HepG2 (cell line): ENCODE data around the gene IQCE. TPM values are rescaled to one million over a fixed set of nuclear protein-coding genes. Genes with fewer than 3 reads are reported as not detected.

Experiments
- FOXA1 ChIP-seq, 2 experiments: fragments of 450-650 bp in 1 of 2; sonication (generic) in 1 of 2; formaldehyde crosslinking in 1 of 2; IDR thresholded peaks; 2 replicates each; pipeline versions ENCODE4 v1.4.0 to v1.6.1; 2016 to 2020; ENCODE audit warnings: missing genetic modification reagents in 1 of 2
- GABPB1 ChIP-seq: IDR thresholded peaks from 2 replicates; pipeline ENCODE4 v1.6.1; 2016; ENCODE audit warnings: mild to moderate bottlenecking, missing genetic modification reagents, moderate library complexity, missing compliant biosample characterization
- NFIB ChIP-seq: sonication (generic); formaldehyde crosslinking; IDR thresholded peaks from 2 replicates; pipeline ENCODE4 v1.9.0; 2021; ENCODE audit warnings: missing genetic modification reagents, mild to moderate bottlenecking, borderline replicate concordance
- REL ChIP-seq: sonication (generic); formaldehyde crosslinking; conservative IDR thresholded peaks from 2 replicates; pipeline ENCODE4 v1.8.0; 2022; ENCODE audit warnings: mild to moderate bottlenecking, missing genetic modification reagents, moderate library complexity
- ZBTB21 ChIP-seq: sonication (generic); formaldehyde crosslinking; IDR thresholded peaks from 2 replicates; pipeline ENCODE4 v1.4.0; 2020; ENCODE audit warnings: missing genetic modification reagents
- ZBTB34 ChIP-seq: sonication (generic); formaldehyde crosslinking; IDR thresholded peaks from 2 replicates; pipeline ENCODE4 v1.8.0; 2022; ENCODE audit warnings: mild to moderate bottlenecking, missing genetic modification reagents
- ZBTB46 ChIP-seq: sonication (generic); formaldehyde crosslinking; IDR thresholded peaks from 2 replicates; pipeline ENCODE4 v1.4.0; 2020; ENCODE audit warnings: mild to moderate bottlenecking, missing genetic modification reagents, borderline replicate concordance
- ZFP90 ChIP-seq: sonication (generic); formaldehyde crosslinking; IDR thresholded peaks from 2 replicates; pipeline ENCODE4 v1.8.0; 2022; ENCODE audit warnings: missing genetic modification reagents, mild to moderate bottlenecking, inconsistent platforms, borderline replicate concordance
- ZNF275 ChIP-seq: sonication (generic); formaldehyde crosslinking; IDR thresholded peaks from 2 replicates; pipeline ENCODE4 v1.8.0; 2022; ENCODE audit warnings: missing genetic modification reagents, mild to moderate bottlenecking, inconsistent platforms, borderline replicate concordance
- ZNF563 ChIP-seq: sonication (generic); formaldehyde crosslinking; IDR thresholded peaks from 2 replicates; pipeline ENCODE4 v1.8.0; 2022; ENCODE audit warnings: mild to moderate bottlenecking, moderate library complexity, missing genetic modification reagents
- ZNF564 ChIP-seq: sonication (generic); formaldehyde crosslinking; IDR thresholded peaks from 2 replicates; pipeline ENCODE4 v1.8.1; 2023; ENCODE audit warnings: mild to moderate bottlenecking, missing genetic modification reagents
- ZNF646 ChIP-seq: sonication (generic); formaldehyde crosslinking; IDR thresholded peaks from 2 replicates; pipeline ENCODE4 v1.9.0; 2021; ENCODE audit warnings: mild to moderate bottlenecking, missing genetic modification reagents
- ZNF710 ChIP-seq: sonication (generic); formaldehyde crosslinking; IDR thresholded peaks from 2 replicates; pipeline ENCODE4 v1.5.0; 2020; ENCODE audit warnings: mild to moderate bottlenecking, missing genetic modification reagents, borderline replicate concordance
- ZNF776 ChIP-seq: sonication (generic); formaldehyde crosslinking; IDR thresholded peaks from 2 replicates; pipeline ENCODE4 v1.4.0; 2020; ENCODE audit warnings: mild to moderate bottlenecking, missing genetic modification reagents
- polyA plus RNA-seq, 8 experiments: library from polyadenylated mRNA; depleted of rRNA in 3 of 8; stranded (reverse) in 7 of 8; unstranded in 1 of 8; fragments of >200 nt; fragmentation: Illumina TruSeq in 4 of 8; extraction: Trizol in 4 of 8; gene quantifications; 2 replicates each; pipeline versions ENCODE4 v1.2.1 to v1.2.3, GENCODE V29; 2011 to 2016; ENCODE audit warnings: low read depth in 4 of 8, missing spikeins in 1 of 8, mixed read lengths in 1 of 8; ENCODE audit not compliant: insufficient read depth in 1 of 8
- total RNA-seq, 5 experiments: library from RNA; depleted of rRNA; stranded (reverse); fragments of >200 nt; fragmentation: Illumina TruSeq; extraction: Trizol; gene quantifications; 2 replicates each; pipeline ENCODE4 v1.2.3, GENCODE V29; 2016; ENCODE audit warnings: low read depth in 1 of 5

Gene IQCE
- total and polyA plus RNA-seq, 2 of the 13 experiments (the other 11 are each of a cell fraction or from before 2014, with no cell fraction given), result 1.5 to 2.5 TPM

- peak; percentile 40 for TF ChIP-seq GABPB1 (CRISPR knock-in tag)
- 0 out of 2 replicates have a peak, but pooled peaks have one; percentile 48 for TF ChIP-seq ZNF564 (CRISPR knock-in tag)
- TF ChIP-seq ZFP90 (CRISPR knock-in tag), result no peak
- TF ChIP-seq ZNF275 (CRISPR knock-in tag), result peak; percentile 36; the same call in 1 of the 2 replicates
- peak; percentile 77; the same call in 1 of the 2 replicates for TF ChIP-seq ZNF563 (CRISPR knock-in tag)
- TF ChIP-seq ZNF710, result peak; percentile 24; the same call in 1 of the 2 replicates
- no peak for TF ChIP-seq ZBTB34
- TF ChIP-seq ZBTB46, result no peak
- TF ChIP-seq NFIB (CRISPR knock-in tag), result no peak
- TF ChIP-seq FOXA1 (IDR thresholded peaks at IDR 0.05), result no peak
- TF ChIP-seq FOXA1 (CRISPR knock-in tag; IDR thresholded peaks at IDR 0.05), result 0 out of 2 replicates have a peak, but pooled peaks have one; percentile 8
- 0 out of 2 replicates have a peak, but pooled peaks have one; percentile 35 for TF ChIP-seq REL (CRISPR knock-in tag)
- TF ChIP-seq ZNF776 (CRISPR knock-in tag), result 0 out of 2 replicates have a peak, but pooled peaks have one; percentile 67
- TF ChIP-seq ZNF646 (CRISPR knock-in tag), result no peak
- no peak for TF ChIP-seq ZBTB21 (CRISPR knock-in tag)
Measured at GRCh38 chr7:2632733-2633537, 74.2 kb downstream of the IQCE start (continued).
